22Rv1 (cell line): ENCODE measurements around the gene PRKD1.
"Not testable (repeated sequence)": the region's sequence is repeated elsewhere in the genome, so short reads cannot be mapped to it uniquely, and the experiment has no call there.

Experiments
- H3K27ac ChIP-seq: fragments of 450-650 bp; 2 replicates; pipeline ENCODE4 v1.5.1; 2017
- ZFX ChIP-seq: fragments of 450-650 bp; IDR thresholded peaks from 2 replicates; pipeline ENCODE4 v1.6.1; 2017; ENCODE audit warnings: antibody characterized with exemption, borderline replicate concordance
- TF ChIP-seq, protein P1 (sequence below): fragments of 450-650 bp; IDR thresholded peaks from 2 replicates; pipeline ENCODE4 v1.5.1; 2017; ENCODE audit warnings: mild to moderate bottlenecking

Gene PRKD1

DNA sequence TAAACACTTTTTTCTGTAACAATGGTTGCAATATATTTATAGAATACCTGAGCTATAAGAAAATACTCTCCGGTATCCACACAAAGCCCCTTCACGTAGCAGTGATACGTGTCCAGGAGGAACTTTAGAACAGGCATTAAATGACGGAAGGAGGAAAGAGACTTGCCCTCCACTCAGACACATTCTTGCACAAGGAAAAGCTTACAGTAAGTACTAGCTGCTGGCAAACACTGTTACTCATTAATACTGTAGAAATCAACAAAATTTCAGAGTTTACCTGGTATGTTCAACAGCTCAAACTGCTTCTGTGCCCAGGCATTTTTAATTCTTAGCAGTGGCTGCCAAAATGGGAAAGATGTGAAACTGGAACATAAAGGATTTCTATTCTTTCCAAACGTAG lies 41.7 kb downstream of the PRKD1 start:
- no peak for TF ChIP-seq ZFX
- TF ChIP-seq, protein P1, sequence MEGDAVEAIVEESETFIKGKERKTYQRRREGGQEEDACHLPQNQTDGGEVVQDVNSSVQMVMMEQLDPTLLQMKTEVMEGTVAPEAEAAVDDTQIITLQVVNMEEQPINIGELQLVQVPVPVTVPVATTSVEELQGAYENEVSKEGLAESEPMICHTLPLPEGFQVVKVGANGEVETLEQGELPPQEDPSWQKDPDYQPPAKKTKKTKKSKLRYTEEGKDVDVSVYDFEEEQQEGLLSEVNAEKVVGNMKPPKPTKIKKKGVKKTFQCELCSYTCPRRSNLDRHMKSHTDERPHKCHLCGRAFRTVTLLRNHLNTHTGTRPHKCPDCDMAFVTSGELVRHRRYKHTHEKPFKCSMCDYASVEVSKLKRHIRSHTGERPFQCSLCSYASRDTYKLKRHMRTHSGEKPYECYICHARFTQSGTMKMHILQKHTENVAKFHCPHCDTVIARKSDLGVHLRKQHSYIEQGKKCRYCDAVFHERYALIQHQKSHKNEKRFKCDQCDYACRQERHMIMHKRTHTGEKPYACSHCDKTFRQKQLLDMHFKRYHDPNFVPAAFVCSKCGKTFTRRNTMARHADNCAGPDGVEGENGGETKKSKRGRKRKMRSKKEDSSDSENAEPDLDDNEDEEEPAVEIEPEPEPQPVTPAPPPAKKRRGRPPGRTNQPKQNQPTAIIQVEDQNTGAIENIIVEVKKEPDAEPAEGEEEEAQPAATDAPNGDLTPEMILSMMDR, result no peak
- no peak overlapping the region for H3K27ac ChIP-seq

DNA sequence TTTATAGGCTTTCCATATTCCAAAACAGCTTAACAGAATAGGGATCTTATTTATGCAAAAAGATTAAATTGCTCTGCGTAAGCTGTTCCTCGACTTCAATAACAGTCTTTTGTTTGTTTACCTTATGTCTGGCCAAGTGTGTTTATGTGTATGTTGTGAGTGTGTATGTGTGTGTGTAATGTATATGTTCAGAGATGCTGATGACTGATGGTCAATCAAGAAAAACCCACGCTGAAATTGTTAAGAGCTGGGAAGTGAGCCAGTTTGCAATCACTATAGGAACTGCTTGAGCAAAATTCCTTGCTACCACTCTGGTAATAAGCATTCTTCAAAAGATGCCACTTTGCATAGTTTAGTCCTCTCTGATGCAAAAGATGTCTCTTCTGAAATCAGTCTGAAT lies 59.6 kb downstream of the PRKD1 start:
- H3K27ac ChIP-seq, result no peak overlapping the region
- no peak for TF ChIP-seq ZFX
- TF ChIP-seq, protein P1, result no peak

- TF ChIP-seq ZFX, result no peak
- TF ChIP-seq, protein P1, result no peak
Observed at GRCh38 chr14:29865299-29865698, 62.3 kb downstream of the PRKD1 start.

DNA sequence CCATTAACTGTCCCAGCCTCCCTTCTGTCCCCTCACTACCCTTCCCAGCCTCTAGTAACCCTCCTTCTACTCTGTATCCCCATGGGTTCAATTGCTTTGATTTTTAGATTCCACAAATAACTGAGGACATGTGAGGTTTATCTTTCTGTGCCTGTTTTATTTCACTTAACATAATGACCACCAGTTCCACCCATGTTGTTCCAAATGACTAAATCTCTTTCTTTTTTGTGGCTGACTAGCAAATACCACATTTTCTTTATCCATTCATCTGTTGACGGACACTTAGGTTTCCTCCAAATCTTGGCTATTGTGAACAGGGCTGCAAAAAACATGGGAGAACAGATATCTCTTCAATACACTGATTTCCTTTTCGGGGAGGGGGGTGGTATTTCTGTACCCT lies 65.7 kb downstream of the PRKD1 start:
- H3K27ac ChIP-seq, result no peak overlapping the region
- TF ChIP-seq ZFX, result no peak
- TF ChIP-seq, protein P1, result no peak

More at GRCh38 chr14:29865299-29865698, 62.3 kb downstream of the PRKD1 start:
- H3K27ac ChIP-seq, result no peak overlapping the region

DNA sequence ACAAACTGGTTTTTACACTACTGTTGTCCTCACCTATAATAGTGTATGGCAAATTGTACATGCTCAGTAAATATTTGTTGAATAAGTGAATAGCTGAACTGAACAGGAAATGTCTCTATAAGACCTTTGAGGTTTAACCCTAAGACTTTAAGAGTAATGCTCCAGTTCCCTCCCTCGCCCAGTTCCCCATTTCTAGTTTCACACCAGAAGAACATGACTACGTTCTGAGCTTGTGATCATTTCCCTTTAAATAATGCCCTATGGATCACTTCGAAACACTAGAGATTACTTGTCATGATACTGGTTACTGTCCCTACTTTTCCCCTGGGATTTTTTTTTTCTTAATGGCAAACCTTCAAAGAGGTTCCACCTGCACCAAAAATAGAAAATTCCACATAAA lies 69.3 kb downstream of the PRKD1 start:
- TF ChIP-seq ZFX, result no peak
- TF ChIP-seq, protein P1, result no peak
- no peak overlapping the region for H3K27ac ChIP-seq

DNA sequence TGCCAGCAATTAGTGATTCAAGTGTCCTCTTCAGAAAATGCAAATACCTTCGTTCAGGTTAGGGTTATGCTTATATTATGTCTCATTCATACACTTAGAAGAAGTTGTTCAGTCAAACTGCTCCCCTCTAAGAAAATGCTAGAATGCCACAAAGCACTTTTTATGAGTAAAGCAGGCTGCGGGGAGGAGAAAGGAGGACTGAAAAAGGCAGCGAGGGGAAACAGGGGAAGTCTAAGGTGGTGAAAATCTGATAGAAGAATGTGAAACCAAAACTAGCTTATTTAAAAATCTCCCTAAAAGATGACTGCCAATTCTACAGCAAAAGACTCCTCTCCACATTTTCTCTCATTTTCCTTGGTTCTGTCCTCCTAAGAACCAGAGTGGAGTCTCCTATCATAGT lies 70.1 kb downstream of the PRKD1 start:
- no peak overlapping the region for H3K27ac ChIP-seq

GRCh38 chr14:29856516-29856915 lies 71.1 kb downstream of the PRKD1 start:
- TF ChIP-seq, protein P1, result no peak
- H3K27ac ChIP-seq, result no peak overlapping the region

More for the DNA sequence above, 70.1 kb downstream of the PRKD1 start:
- TF ChIP-seq, protein P1, result no peak
- TF ChIP-seq ZFX, result no peak

DNA sequence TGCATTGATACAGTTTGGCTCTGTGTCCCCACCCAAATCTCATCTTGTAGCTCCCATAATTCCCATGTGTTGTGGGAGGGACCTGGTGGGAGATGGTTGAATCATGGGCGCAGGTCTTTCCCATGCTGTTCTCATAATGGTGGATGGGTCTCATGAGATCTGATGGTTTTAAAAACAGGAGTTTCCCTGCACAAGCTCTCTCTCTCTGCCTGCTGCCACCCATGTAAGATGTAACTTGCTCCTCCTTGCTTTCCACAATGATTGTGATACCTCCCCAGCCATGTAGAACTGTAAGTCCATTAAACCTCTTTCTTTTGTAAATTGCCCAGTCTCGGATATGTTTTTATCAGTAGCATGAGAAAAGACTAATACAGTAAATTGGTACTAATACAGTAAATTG lies 74.0 kb downstream of the PRKD1 start:
- not testable (repeated sequence) for H3K27ac ChIP-seq
